Fibroblast of gingiva (primary cell): ENCODE measurements around the gene SF3B3.
"Not testable (repeated sequence)": the region's sequence is repeated elsewhere in the genome, so short reads cannot be mapped to it uniquely, and the experiment has no call there.

Experiments used
- DNase-seq: peaks from one replicate; pipeline ENCODE4 v3.0.0-alpha.2; 2011; ENCODE audit warnings: low read depth

SF3B3 gene

DNA sequence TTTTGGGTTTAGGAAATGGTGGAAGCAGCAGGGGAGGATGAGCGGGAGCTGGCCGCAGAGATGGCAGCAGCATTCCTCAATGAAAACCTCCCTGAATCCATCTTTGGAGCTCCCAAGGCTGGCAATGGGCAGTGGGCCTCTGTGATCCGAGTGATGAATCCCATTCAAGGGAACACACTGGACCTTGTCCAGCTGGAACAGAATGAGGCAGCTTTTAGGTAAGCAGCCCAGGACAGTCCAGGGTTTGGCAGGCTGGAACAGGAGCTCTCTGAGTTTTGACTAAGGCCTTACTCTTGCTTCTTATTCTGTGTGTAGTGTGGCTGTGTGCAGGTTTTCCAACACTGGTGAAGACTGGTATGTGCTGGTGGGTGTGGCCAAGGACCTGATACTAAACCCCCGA, 41.4 kb downstream of the SF3B3 start:
- DNase-seq = no peak

DNA sequence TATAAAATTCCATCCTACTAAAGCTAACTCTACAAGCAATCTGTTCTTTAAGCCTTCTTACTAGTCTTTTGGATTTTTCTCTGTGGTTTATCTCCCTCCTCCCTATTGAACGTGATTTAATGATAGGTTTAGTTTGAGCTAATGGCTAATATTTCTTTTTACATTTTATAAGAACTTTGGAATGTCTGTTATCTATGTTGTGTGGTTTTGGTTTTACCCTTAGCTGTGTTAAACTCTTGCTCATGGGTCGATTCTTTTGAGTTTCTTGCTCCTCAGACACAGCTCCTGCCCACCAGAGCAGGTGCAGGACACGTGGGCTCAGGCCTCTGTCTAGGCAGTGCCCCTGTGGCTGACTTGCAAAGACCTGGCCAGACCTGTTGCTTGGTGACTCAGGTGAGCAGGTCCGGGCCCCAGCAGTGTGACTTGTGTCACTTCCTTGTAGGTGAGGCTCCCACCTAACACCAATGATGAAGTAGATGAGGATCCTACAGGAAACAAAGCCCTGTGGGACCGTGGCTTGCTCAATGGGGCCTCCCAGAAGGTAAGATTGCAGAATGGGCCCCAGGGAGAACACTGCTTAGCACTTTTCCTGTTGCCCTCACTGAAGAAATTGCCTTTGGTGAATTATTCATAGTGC, 45.1 kb downstream of the SF3B3 start:
- no peak for DNase-seq

DNA sequence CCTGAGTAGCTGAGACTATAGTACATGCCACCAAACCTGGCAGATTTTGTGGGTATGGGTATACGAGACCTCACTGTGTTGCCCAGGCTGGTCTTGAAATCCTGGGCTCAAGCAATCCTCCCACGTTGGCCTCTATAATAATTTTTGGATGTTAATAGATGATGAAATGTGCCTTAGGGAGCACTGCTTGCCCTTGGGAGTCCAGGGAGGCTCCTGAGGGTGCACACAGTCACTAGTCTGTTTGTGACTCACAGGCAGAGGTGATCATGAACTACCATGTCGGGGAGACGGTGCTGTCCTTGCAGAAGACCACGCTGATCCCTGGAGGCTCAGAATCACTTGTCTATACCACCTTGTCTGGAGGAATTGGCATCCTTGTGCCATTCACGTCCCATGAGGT, 46.1 kb downstream of the SF3B3 start:
- DNase-seq = no peak

DNA sequence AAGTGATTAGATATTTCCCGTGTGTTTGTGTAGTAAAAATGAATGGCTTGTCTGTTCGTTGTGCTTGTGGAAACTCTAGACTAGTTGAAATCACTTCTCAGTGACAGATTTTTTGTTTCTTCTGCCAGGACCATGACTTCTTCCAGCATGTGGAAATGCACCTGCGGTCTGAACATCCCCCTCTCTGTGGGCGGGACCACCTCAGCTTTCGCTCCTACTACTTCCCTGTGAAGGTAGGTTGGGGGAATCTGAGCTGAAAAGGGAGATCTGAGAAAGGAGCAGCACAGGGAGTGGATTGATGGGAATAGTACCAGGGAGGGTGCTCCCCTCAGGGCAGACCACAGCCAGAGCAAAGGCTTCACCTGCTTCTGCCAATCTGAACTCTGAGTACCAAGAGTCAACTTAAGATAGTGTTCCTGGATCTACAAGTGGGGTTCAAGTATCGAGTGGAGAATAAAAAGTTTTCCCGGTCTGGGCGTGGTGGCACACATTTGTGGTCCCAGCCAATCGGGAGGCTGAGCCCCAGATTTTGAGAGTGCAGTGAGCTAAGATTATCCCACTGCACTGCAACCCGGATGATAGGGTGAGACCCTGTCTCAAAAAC, 47.5 kb downstream of the SF3B3 start:
- DNase-seq = no peak

GRCh38 chr16:70571623-70572022, 48.0 kb downstream of the SF3B3 start:
- DNase-seq = no peak

GRCh38 chr16:70572050-70572925, 48.7 kb downstream of the SF3B3 start:
- DNase-seq = no peak

DNA sequence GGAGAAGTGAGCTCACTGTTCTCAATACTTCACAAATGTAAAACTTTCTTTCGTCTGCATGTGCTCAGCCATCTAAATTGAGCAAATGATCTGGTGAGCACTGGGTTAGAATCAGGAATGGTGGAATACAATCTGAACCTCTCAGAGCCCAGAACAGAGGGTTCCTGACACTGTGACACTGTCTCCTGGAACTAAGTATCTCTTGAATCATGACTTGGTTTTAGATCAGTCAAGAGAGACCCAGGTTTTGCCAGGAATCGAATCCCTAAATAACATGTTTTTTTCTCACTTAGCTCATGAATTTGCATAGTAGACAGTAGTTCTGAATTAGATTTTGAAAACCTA, 49.3 kb downstream of the SF3B3 start:
- DNase-seq = no peak

- peak; percentile 97 for DNase-seq
These were observed 50.0 kb downstream of the SF3B3 start for GRCh38 chr16:70573451-70574121.

DNA sequence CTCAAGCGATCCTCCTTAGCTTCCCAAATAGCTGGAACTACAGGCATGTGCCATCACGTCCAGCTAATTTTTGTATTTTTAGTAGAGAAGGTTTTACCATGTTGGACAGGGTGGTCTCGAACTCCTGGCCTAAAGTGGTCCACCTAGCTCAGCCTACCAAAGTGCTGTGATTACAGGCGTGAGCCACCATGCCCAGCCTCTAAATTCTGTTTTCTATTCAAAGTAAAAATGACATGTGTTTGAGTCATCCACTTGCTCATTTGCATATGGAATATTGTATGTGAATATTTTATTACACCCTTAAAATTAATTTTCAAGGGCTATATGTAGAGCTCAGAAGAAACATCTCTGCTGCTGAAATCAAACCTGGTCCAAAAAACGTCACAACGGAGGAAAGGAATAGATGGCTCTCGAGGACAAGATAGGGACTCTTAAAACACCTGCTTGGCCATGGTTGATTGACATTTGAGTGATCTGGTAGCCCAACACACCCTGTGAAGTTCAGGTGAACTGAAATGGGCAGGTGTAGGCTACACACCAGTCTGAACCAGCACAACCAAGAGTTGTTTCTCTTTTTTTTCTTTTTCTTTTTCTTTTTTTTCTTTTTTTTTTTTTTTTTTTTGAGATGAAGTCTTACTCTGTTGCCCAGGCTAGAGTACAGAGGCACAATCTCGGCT, 51.1 kb downstream of the SF3B3 start:
- DNase-seq = no peak

DNA sequence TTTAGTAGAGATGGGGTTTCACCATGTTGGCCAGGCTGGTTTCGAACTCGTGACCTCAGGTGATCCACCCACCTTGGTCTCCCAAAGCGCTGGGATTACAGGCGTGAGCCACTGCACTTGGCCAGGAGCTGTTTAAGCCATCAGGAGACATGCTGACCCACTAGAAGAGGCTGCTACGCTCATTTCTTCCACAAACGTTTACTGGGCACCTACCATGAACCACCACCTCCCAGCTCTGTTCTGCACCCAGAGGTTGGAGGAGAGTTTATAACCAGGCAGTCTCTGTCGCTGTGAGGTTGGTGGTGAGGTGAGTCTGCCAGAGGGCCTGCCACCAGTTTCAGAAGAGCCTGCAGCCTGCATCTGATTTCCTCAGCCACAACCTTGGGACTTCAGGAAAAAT, 51.8 kb downstream of the SF3B3 start:
- no peak for DNase-seq

DNA sequence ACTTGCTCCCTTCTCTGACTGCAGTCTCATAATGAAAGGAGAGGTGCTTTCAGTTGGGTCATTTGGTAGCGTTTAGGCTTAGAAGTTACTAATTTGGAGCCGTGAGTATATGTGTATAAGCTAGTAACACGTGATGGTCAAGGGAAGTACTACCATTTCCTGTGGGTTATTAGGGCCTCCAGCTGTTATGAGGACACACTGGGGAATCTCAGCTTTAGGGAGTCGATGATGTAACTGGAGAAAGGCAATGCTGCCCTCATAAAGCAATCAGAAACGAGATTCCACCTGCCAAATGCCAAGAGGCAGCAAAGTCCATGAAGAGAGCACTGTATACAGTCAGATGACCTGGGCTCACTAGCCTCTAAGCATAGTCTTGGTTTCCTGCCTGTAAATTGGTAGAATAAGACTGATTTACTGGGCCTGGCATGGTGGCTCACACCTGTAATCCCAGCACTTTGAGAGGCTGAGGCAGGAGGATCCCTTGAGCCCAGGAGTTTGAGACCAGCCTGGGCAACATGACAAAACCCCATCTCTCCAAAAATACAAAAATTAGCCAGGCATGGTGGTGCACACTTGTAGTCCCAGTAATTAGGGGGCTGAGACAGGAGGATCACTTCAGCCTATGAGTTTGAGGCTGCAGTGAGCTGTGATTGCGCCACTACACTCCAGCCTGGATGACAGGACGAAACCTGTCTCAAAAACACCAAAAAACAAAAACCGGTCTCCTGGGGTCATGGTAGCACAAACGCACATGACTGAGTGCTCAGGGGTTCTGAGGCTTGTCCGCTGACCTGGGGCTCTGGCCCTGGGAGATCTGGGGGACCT, 53.0 kb downstream of the SF3B3 start:
- DNase-seq = peak; percentile 90

DNA sequence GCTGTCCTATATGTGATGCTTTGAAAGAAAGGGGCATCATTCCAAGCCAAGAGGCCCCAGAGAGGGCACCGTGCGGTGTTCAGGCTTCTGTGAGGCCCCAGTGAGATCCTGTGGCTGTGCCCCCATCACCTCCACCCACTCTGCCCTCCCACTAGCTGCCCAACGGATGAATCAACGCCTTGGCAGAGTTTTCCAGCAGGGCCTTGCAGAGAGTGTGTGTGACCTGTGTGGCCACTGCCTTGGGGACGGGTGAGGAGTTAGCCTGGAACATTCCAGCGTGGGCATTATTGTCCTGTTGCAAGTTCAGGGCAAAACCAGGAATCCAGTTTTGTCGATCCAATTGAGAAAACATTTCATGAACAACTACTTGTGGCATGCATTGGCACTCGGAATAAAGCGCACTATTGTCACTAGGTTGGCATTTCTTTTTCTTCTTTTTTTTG, 53.7 kb downstream of the SF3B3 start:
- peak; percentile 97 for DNase-seq

DNA sequence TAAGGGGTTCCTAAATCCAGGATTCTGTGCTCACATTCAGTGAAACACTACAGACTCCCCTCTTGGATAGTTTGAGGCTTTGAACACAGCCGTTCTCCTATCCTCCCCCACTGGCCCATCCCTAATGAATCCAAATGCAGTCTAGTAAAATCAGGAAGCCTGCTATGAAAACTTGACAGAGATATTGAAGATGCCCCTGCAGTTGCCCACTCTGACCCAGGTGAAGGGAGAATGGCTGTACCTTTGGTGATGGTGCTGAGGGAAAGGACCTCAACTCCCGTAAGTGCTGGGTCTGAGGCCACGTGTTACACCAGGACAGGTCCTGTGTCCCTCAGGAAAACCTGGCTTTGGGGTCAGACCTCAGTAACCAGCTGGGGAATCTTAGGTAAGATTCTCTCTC, 54.4 kb downstream of the SF3B3 start:
- DNase-seq = no peak

DNA sequence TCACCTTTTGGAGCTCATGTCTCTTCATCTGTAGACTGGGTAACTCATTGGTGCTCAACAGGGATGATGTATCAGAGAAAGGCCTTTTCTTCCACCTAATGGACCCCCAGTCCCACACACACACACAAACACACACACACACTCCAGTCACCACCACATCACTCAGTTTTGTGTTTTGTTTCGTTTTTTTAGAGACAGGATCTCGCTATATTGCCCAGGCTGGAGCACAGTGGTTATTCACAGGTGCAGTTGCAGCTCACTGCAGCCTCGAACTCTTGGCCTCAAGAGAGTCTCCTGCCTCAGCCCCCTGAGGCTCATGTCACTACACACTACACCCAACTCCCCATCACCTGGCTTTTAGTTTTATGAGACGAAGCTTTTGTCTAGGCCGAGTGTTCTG, 55.6 kb downstream of the SF3B3 start:
- no peak for DNase-seq

- DNase-seq = no peak
These were observed 56.3 kb downstream of the SF3B3 start for GRCh38 chr16:70579648-70580630.

- no peak for DNase-seq
These were observed 58.8 kb downstream of the SF3B3 start for GRCh38 chr16:70582280-70582978.

- no peak for DNase-seq
These were observed 63.1 kb downstream of the SF3B3 start for GRCh38 chr16:70586731-70587130.

GRCh38 chr16:70588565-70588964, 64.9 kb downstream of the SF3B3 start:
- peak; percentile 23 for DNase-seq

- DNase-seq = not testable (repeated sequence)
These were observed 65.8 kb downstream of the SF3B3 start for GRCh38 chr16:70589416-70589815.
